Transverse colon (tissue), 4 donors: ENCODE data around the gene OAS2. TPM values are rescaled to one million over a fixed set of nuclear protein-coding genes. Genes with fewer than 3 reads are reported as not detected.

ENCODE experiments used
- DNase-seq: peaks from one replicate; pipeline ENCODE4 v3.0.0-alpha.2; 2019
- H3K27ac ChIP-seq, 4 donors: fragments of 200-600 bp; sonication (generic); 2 replicates each; pipeline ENCODE4 v1.5.1; 2016 to 2018; ENCODE audit warnings: inconsistent platforms in 4 of 4
- H3K27me3 ChIP-seq: fragments of 200-600 bp; sonication (generic); 2 replicates; pipeline ENCODE4 v1.5.1; 2017; ENCODE audit warnings: inconsistent platforms
- H3K36me3 ChIP-seq, 4 donors: fragments of 200-600 bp; sonication (generic); 2 replicates each; pipeline ENCODE4 v1.5.1; 2017 to 2019; ENCODE audit warnings: inconsistent platforms in 4 of 4
- H3K4me1 ChIP-seq, 4 donors: fragments of 200-600 bp; sonication (generic); 2 replicates each; pipeline ENCODE4 v1.5.1; 2017 to 2020; ENCODE audit warnings: inconsistent platforms in 4 of 4
- H3K4me3 ChIP-seq, 4 donors: fragments of 200-600 bp; sonication (generic); 1 replicate in 1 of 4; 2 replicates in 3 of 4; pipeline versions ENCODE4 v1.5.1 to v1.6.1; 2017 to 2019; ENCODE audit warnings: inconsistent platforms in 4 of 4
- H3K9me3 ChIP-seq, 2 donors: fragments of 200-600 bp; sonication (generic); 2 replicates each; pipeline ENCODE4 v1.5.1; 2017 to 2019; ENCODE audit warnings: inconsistent platforms in 2 of 2
- EP300 ChIP-seq: sonication (generic); formaldehyde crosslinking; IDR thresholded peaks from one replicate; pipeline ENCODE4 v1.6.1; 2017; ENCODE audit warnings: antibody characterized with exemption, low read depth
- POLR2A ChIP-seq: fragments of 450-650 bp; IDR thresholded peaks from one replicate; pipeline ENCODE4 v1.6.1; 2016; ENCODE audit warnings: antibody characterized with exemption, mild to moderate bottlenecking, moderate library complexity
- POLR2AphosphoS5 ChIP-seq, 3 donors: sonication (generic); formaldehyde crosslinking; IDR thresholded peaks; one replicate each; pipeline ENCODE4 v1.6.1; 2016; ENCODE audit warnings: antibody characterized with exemption in 3 of 3
- WGBS, 2 donors: methylation state at CpG; one replicate each; pipeline ENCODE4 v1.1.5; 2018; ENCODE audit warnings: low coverage in 1 of 2; 5-methylcytosine and 5-hydroxymethylcytosine counted together
- in situ Hi-C, 4 donors: fragments of 200-750 bp; cut with MboI; loops; one replicate each; pipeline versions ENCODE4 v1.15.0 to v1.15.1; 2017; ENCODE audit warnings: low sequenced_read_pairs in 3 of 4, low pct_ligation_motif_present in 1 of 4, low pct_unique_long_range_greater_than_20kb in 1 of 4
- intact Hi-C: fragments of 100-400 bp; cut with DNase I; formaldehyde crosslinking; loops from one replicate; pipeline ENCODE4 v1.15.1; 2023; ENCODE audit warnings: low total_unique reads
- total RNA-seq, 4 donors: library from RNA; depleted of rRNA; stranded (reverse); fragments of >200 nt; gene quantifications; one replicate each; pipeline ENCODE4 v1.1.0, GENCODE V29; 2016
- TF ChIP-seq, protein P1 (sequence below), 5 experiments: fragments of 200-600 bp in 3 of 5; fragments of 450-650 bp in 2 of 5; sonication (generic) in 3 of 5; IDR thresholded peaks; 1 replicate in 2 of 5; 2 replicates in 3 of 5; pipeline ENCODE4 v1.5.1; 2016 to 2017; ENCODE audit warnings: antibody characterized with exemption in 5 of 5, inconsistent platforms in 3 of 5, mild to moderate bottlenecking in 2 of 5, moderate library complexity in 1 of 5

Gene OAS2
- total RNA-seq, 4 donors from 2014 or later, result 2.0 to 5.1 (median 3.5) TPM

DNA sequence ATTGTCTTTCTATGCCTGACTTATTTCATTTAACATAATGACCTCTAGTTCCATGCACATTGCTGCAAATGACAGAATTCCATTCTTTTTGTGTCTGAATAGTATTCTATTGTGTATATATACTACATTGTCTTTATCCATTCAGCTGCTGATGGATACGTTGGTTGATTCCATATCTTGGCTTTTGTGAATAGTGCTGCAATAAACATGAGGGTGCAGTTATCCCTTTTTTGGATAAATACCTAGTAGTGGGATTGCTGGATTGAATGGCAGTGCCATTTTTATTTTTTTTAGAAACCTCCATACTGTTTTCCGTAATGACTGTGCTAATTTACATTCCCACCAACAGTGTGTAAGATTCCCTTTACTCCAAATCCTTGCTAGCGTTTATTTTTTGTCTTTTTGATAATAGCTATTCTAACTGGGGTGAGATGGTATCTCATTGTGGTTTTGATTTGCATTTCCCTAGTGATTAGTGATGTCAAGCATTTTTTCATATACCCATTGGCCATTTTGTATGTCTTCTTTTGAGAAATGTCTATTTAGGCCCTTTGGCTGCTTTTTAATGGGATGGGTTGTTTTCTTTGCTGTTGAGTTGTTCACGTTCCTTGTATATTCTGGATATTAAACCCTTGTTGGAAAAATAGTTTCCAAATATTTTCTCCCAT lies 2.3 kb downstream of the OAS2 start:
- DNase-seq, result no peak
- intact Hi-C loops, result no loop called here
- in situ Hi-C loops, result no loop called here
- H3K27ac ChIP-seq, result no peak overlapping the region
- peaks cover 0 to 7% of the 10 kb centered on the region in 2 donors for H3K9me3 ChIP-seq
- H3K4me1 ChIP-seq, result peaks cover 0 to 21% (median 3%) of the 10 kb centered on the region in 4 donors
- TF ChIP-seq POLR2A, result no peak
- TF ChIP-seq, protein P1, sequence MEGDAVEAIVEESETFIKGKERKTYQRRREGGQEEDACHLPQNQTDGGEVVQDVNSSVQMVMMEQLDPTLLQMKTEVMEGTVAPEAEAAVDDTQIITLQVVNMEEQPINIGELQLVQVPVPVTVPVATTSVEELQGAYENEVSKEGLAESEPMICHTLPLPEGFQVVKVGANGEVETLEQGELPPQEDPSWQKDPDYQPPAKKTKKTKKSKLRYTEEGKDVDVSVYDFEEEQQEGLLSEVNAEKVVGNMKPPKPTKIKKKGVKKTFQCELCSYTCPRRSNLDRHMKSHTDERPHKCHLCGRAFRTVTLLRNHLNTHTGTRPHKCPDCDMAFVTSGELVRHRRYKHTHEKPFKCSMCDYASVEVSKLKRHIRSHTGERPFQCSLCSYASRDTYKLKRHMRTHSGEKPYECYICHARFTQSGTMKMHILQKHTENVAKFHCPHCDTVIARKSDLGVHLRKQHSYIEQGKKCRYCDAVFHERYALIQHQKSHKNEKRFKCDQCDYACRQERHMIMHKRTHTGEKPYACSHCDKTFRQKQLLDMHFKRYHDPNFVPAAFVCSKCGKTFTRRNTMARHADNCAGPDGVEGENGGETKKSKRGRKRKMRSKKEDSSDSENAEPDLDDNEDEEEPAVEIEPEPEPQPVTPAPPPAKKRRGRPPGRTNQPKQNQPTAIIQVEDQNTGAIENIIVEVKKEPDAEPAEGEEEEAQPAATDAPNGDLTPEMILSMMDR (IDR thresholded peaks at IDR 0.05), result no peak
- TF ChIP-seq EP300, result no peak
- TF ChIP-seq POLR2AphosphoS5 (IDR thresholded peaks at IDR 0.05), result no peak
- 68 to 69% methylated on average over 4 of the region's 4 CpGs for WGBS, 2 donors
- H3K4me3 ChIP-seq, result no peak overlapping the region
- H3K27me3 ChIP-seq, result no peaks in the 10 kb centered on the region
- no peaks in the 10 kb centered on the region for H3K36me3 ChIP-seq

DNA sequence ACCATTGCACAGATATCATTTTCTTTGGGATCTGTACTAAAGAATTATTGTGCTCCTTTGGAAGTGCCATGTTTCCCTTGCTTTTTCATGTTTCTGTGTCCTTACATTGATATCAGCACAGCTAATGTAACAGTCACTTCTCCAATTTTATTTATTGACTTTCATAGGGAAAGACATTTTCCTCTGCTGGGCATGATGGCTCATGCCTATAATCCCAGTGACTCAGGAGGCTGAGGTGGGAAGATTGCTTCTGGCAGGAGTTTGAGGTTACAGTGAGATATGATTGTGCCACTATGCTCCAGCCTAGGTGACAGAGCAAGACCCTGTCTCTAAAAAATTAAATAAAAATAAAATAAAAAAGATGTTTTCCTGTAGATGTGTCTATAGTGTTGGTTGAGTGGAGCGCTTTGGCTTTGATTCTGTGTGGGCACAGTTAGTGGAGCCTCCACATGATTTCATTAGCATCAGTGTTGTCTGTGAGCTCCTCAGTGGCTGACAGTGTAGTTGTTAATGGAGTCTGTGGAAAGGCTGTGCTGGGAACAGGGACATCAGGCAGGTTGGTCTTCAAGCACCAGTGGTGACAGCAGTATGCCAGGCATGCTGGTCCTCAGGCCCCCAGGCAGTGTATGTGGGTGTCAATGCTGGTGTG lies 7.4 kb downstream of the OAS2 start:
- peaks cover 0 to 7% of the 10 kb centered on the region in 2 donors for H3K9me3 ChIP-seq
- WGBS, 2 donors, result 96 to 100% methylated on average over 1 of the region's 1 CpG
- intact Hi-C loops, result no loop called here

GRCh38 chr12:112986291-112986800 lies 8.0 kb downstream of the OAS2 start:
- H3K36me3 ChIP-seq, result no peaks in the 10 kb centered on the region
- peaks cover 0 to 7% of the 10 kb centered on the region in 2 donors for H3K9me3 ChIP-seq
- no peaks in the 10 kb centered on the region for H3K4me1 ChIP-seq
- intact Hi-C loops (no loop called here), in situ Hi-C loops (no loop called here)
- WGBS, 2 donors, result 97 to 100% methylated on average over 1 to 6 of the region's 7 CpGs
- H3K4me3 ChIP-seq, result no peak overlapping the region
- DNase-seq, result no peak
- H3K27ac ChIP-seq, result no peak overlapping the region
- no peaks in the 10 kb centered on the region for H3K27me3 ChIP-seq
- TF ChIP-seq, protein P1 (IDR thresholded peaks at IDR 0.05), result no peak
- TF ChIP-seq POLR2A, result no peak
- TF ChIP-seq EP300, result no peak
- no peak for TF ChIP-seq POLR2AphosphoS5 (IDR thresholded peaks at IDR 0.05)

More for the DNA sequence above, 7.4 kb downstream of the OAS2 start:
- H3K4me3 ChIP-seq, result no peak overlapping the region
- no peak overlapping the region for H3K27ac ChIP-seq
- in situ Hi-C loops, result no loop called here
- no peak for DNase-seq
- no peak for TF ChIP-seq EP300
- no peak for TF ChIP-seq POLR2A
- TF ChIP-seq, protein P1 (IDR thresholded peaks at IDR 0.05), result no peak
- no peak for TF ChIP-seq POLR2AphosphoS5 (IDR thresholded peaks at IDR 0.05)
- H3K36me3 ChIP-seq, result no peaks in the 10 kb centered on the region
- H3K27me3 ChIP-seq, result no peaks in the 10 kb centered on the region
- H3K4me1 ChIP-seq, result no peaks in the 10 kb centered on the region

DNA sequence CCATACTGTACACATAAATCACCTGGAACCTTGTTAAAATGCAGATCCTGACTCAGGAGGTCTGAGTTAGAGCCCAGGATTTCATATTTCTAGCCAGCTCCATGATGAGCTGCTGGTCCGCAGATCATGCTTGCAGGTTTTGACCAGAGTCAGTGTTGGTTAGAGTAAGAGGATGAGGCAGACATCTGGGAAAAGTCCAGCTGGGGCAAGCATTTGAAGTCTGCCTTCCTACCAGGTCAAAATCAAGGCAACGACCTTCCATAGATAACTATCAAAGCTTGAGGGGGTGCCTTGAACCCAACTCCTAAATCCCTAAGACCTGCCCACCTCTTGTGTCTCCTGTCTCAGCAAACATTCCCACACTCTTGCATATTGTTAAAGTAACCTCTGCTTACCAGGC lies 9.2 kb downstream of the OAS2 start:
- peaks cover 0 to 7% of the 10 kb centered on the region in 2 donors for H3K9me3 ChIP-seq
- no peak overlapping the region for H3K27ac ChIP-seq
- no peak for DNase-seq
- no peak overlapping the region for H3K4me3 ChIP-seq
- no peaks in the 10 kb centered on the region for H3K4me1 ChIP-seq
- 94% methylated on average over 2 of the region's 2 CpGs; no CpG with 5 or more reads in 1 of the 2 donors for WGBS, 2 donors
- H3K36me3 ChIP-seq, result no peaks in the 10 kb centered on the region
- TF ChIP-seq EP300, result no peak
- TF ChIP-seq, protein P1 (IDR thresholded peaks at IDR 0.05), result no peak
- TF ChIP-seq POLR2A, result no peak
- no peak for TF ChIP-seq POLR2AphosphoS5 (IDR thresholded peaks at IDR 0.05)
- intact Hi-C loops, result no loop called here
- in situ Hi-C loops, result no loop called here
- no peaks in the 10 kb centered on the region for H3K27me3 ChIP-seq
